ENCODE data around the gene STK4. TPM values are rescaled to one million over a fixed set of nuclear protein-coding genes. Genes with fewer than 3 reads are reported as not detected.

Gene STK4
- 43.2 and 49.2 TPM in 2 replicates for total RNA-seq (2014; rRNA removed; shearing (Covaris generic))

- Histone ChIP-seq H3K27ac (peak within 1 kb of the TSS; percentile 7; the same call in 1 of the 2 replicates), H3K9me3 (replicated peaks) (no peaks in the 10 kb centered on the region), H3K4me3 (peak within 1 kb of the TSS; percentile 82), H3K4me1 (peaks cover 6% of the 10 kb centered on the region; the same call in 1 of the 2 replicates), H3K27me3 (no peaks in the 10 kb centered on the region), H3K36me3 (no peaks in the 10 kb centered on the region)
- peak; percentile 96 to 98 for DNase-seq
Observed at GRCh38 chr20:44966030-44966961, at the start of gene STK4. Gene STK4 (plus strand): TSS chr20:44966512. CDS start chr20:44966569, 57 bp downstream.

GRCh38 chr20:44916586-44916985 is 49.7 kb upstream of the STK4 start:
- peaks cover 13% of the 10 kb centered on the region for H3K36me3 ChIP-seq
- H3K4me3 ChIP-seq: no peak overlapping the region
- H3K27me3 ChIP-seq: no peaks in the 10 kb centered on the region
- H3K27ac ChIP-seq: no peak overlapping the region
- no peaks in the 10 kb centered on the region for H3K4me1 ChIP-seq
- DNase-seq: no peak
- H3K9me3 ChIP-seq (replicated peaks): no peaks in the 10 kb centered on the region

- H3K27me3 ChIP-seq: no peaks in the 10 kb centered on the region
- H3K9me3 ChIP-seq (replicated peaks): no peaks in the 10 kb centered on the region
- H3K27ac ChIP-seq: no peak overlapping the region
- DNase-seq: no peak
- no peaks in the 10 kb centered on the region for H3K4me1 ChIP-seq
- no peak overlapping the region for H3K4me3 ChIP-seq
- peaks cover 13% of the 10 kb centered on the region for H3K36me3 ChIP-seq
Observed at GRCh38 chr20:44917399-44917798, 48.9 kb upstream of the STK4 start.

- no peak for DNase-seq
- Histone ChIP-seq H3K4me1 (no peaks in the 10 kb centered on the region), H3K4me3 (no peak overlapping the region), H3K27me3 (no peaks in the 10 kb centered on the region), H3K36me3 (peaks cover 11% of the 10 kb centered on the region; the same call in 1 of the 2 replicates), H3K9me3 (replicated peaks) (no peaks in the 10 kb centered on the region), H3K27ac (no peak overlapping the region)
Observed at GRCh38 chr20:44918342-44918741, 48.0 kb upstream of the STK4 start.

- no peak overlapping the region for H3K27ac ChIP-seq
- no peaks in the 10 kb centered on the region for H3K9me3 ChIP-seq (replicated peaks)
- H3K4me1 ChIP-seq: no peaks in the 10 kb centered on the region
- no peak for DNase-seq
- H3K36me3 ChIP-seq: peaks cover 11% of the 10 kb centered on the region; the same call in 1 of the 2 replicates
- H3K4me3 ChIP-seq: no peak overlapping the region
- H3K27me3 ChIP-seq: no peaks in the 10 kb centered on the region
Observed at GRCh38 chr20:44918761-44919160, 47.6 kb upstream of the STK4 start.

- Histone ChIP-seq H3K27me3 (no peaks in the 10 kb centered on the region), H3K36me3 (peaks cover 17% of the 10 kb centered on the region), H3K4me1 (no peaks in the 10 kb centered on the region), H3K27ac (no peak overlapping the region), H3K4me3 (no peak overlapping the region), H3K9me3 (replicated peaks) (no peaks in the 10 kb centered on the region)
- DNase-seq: no peak
Observed at GRCh38 chr20:44921447-44921846, 44.9 kb upstream of the STK4 start.

GRCh38 chr20:44924541-44924940 is 41.8 kb upstream of the STK4 start:
- DNase-seq: no peak
- peaks cover 12% of the 10 kb centered on the region for H3K36me3 ChIP-seq
- no peaks in the 10 kb centered on the region for H3K9me3 ChIP-seq (replicated peaks)
- H3K4me1 ChIP-seq: no peaks in the 10 kb centered on the region
- no peaks in the 10 kb centered on the region for H3K27me3 ChIP-seq
- H3K4me3 ChIP-seq: no peak overlapping the region
- H3K27ac ChIP-seq: no peak overlapping the region

- no peaks in the 10 kb centered on the region for H3K4me1 ChIP-seq
- no peaks in the 10 kb centered on the region for H3K9me3 ChIP-seq (replicated peaks)
- no peak overlapping the region for H3K4me3 ChIP-seq
- peaks cover 19% of the 10 kb centered on the region for H3K36me3 ChIP-seq
- H3K27me3 ChIP-seq: no peaks in the 10 kb centered on the region
- no peak for DNase-seq
- no peak overlapping the region for H3K27ac ChIP-seq
Observed at GRCh38 chr20:44928595-44928994, 37.7 kb upstream of the STK4 start.

GRCh38 chr20:44930517-44931168 is 35.7 kb upstream of the STK4 start:
- Histone ChIP-seq H3K4me1 (no peaks in the 10 kb centered on the region), H3K9me3 (replicated peaks) (no peaks in the 10 kb centered on the region), H3K36me3 (peaks cover 23% of the 10 kb centered on the region), H3K4me3 (no peak overlapping the region), H3K27ac (no peak overlapping the region), H3K27me3 (no peaks in the 10 kb centered on the region)
- DNase-seq: no peak

GRCh38 chr20:44931911-44932310 is 34.4 kb upstream of the STK4 start:
- H3K36me3 ChIP-seq: peaks cover 15% of the 10 kb centered on the region
- no peaks in the 10 kb centered on the region for H3K9me3 ChIP-seq (replicated peaks)
- H3K27ac ChIP-seq: no peak overlapping the region
- no peak for DNase-seq
- H3K4me1 ChIP-seq: no peaks in the 10 kb centered on the region
- no peaks in the 10 kb centered on the region for H3K27me3 ChIP-seq
- H3K4me3 ChIP-seq: no peak overlapping the region

- H3K27ac ChIP-seq: no peak overlapping the region
- no peaks in the 10 kb centered on the region for H3K27me3 ChIP-seq
- H3K4me1 ChIP-seq: no peaks in the 10 kb centered on the region
- H3K4me3 ChIP-seq: no peak overlapping the region
- no peak for DNase-seq
- no peaks in the 10 kb centered on the region for H3K9me3 ChIP-seq (replicated peaks)
- peaks cover 15% of the 10 kb centered on the region for H3K36me3 ChIP-seq
Observed at GRCh38 chr20:44932916-44933315, 33.4 kb upstream of the STK4 start.

- no peak overlapping the region for H3K27ac ChIP-seq
- H3K36me3 ChIP-seq: peaks cover 23% of the 10 kb centered on the region
- no peaks in the 10 kb centered on the region for H3K27me3 ChIP-seq
- DNase-seq: no peak
- H3K4me1 ChIP-seq: no peaks in the 10 kb centered on the region
- no peak overlapping the region for H3K4me3 ChIP-seq
- H3K9me3 ChIP-seq (replicated peaks): no peaks in the 10 kb centered on the region
Observed at GRCh38 chr20:44936510-44936909, 29.8 kb upstream of the STK4 start.

GRCh38 chr20:44938637-44939036 is 27.7 kb upstream of the STK4 start:
- peaks cover 33% of the 10 kb centered on the region for H3K36me3 ChIP-seq
- no peak overlapping the region for H3K4me3 ChIP-seq
- no peaks in the 10 kb centered on the region for H3K27me3 ChIP-seq
- no peak overlapping the region for H3K27ac ChIP-seq
- no peak for DNase-seq
- no peaks in the 10 kb centered on the region for H3K9me3 ChIP-seq (replicated peaks)
- H3K4me1 ChIP-seq: no peaks in the 10 kb centered on the region

GRCh38 chr20:44941120-44941691 is 25.1 kb upstream of the STK4 start:
- H3K36me3 ChIP-seq: peaks cover 48% of the 10 kb centered on the region
- no peaks in the 10 kb centered on the region for H3K4me1 ChIP-seq
- H3K27me3 ChIP-seq: no peaks in the 10 kb centered on the region
- H3K4me3 ChIP-seq: no peak overlapping the region
- no peaks in the 10 kb centered on the region for H3K9me3 ChIP-seq (replicated peaks)
- H3K27ac ChIP-seq: no peak overlapping the region
- DNase-seq: no peak

Data from SJCRH30 (cell line).